Measurements from ENCODE around the gene TNIK.

Gene TNIK

DNA sequence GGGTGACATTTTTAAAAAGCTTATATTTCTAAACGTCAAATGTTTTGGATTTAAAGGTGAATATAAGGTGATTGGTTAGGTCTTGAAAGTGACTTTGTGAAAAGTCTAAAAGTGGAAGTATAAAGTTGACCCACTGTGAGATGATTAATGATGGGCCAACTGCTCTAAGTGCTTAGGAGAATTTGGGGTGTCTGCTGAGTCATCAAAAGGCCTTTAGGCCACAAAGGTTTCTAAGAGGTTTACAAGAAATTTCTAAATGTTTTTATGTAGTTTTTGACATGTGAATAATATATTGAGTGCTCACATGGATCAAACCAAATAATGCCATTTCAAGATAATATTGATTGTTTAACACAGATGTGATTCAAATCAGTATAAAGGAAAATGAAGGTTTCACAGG lies 394.5 kb downstream of the TNIK start:
- Histone ChIP-seq H3K4me3 (no peak overlapping the region), H3K27ac (no peak overlapping the region)
- TF ChIP-seq CTCF (IDR thresholded peaks at IDR 0.05), result no peak
- no peak for DNase-seq (ENCODE audit: low spot score)

DNA sequence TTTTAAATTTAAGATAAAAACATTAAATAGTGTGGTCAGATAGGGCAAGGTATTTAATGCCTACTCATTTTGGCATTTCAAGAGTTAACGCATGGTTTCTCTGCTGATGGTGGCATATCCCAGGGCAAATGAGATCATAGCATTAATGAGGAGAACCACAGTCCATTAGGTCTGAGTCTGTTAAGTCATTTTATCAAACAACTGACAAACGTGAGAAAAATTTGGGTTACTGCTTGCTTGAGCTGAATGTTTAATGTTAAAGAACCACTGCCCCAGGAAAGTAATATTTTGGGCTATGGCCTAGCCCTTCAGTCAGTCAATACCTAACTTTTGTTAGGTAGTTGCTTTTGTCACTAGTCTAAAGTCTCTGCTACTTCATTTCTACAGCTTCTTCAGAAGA lies 395.7 kb downstream of the TNIK start:
- no peak for DNase-seq (ENCODE audit: low spot score)
- TF ChIP-seq CTCF (IDR thresholded peaks at IDR 0.05), result no peak

GRCh38 chr3:171061749-171062148 lies 398.5 kb downstream of the TNIK start:
- TF ChIP-seq CTCF (IDR thresholded peaks at IDR 0.05), result no peak
- no peak overlapping the region for H3K27ac ChIP-seq
- no peak for DNase-seq (ENCODE audit: low spot score)
- no peak overlapping the region for H3K4me3 ChIP-seq

More for the DNA sequence above, 395.7 kb downstream of the TNIK start:
- no peak overlapping the region for H3K4me3 ChIP-seq
- no peak overlapping the region for H3K27ac ChIP-seq

DNA sequence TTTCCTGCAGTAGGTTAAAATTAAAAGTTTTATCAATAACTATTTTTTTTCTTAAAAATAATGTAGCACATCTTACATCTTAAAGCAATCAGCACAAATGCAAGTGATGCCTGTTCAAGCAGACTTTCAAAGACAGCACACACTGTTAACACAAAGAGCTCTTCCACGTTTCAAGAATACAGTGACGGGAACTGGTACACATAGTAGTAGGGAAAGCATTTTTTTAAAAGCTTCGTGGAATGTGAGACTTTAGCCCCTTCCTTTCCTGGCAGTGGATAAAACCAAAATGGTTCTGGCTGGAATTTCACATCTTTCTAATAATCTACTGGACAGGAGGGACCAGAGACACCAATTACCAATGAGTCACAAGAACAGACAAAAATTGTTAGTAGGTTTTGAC lies 400.2 kb downstream of the TNIK start:
- Histone ChIP-seq H3K27ac (no peak overlapping the region), H3K4me3 (no peak overlapping the region)
- no peak for DNase-seq (ENCODE audit: low spot score)
- no peak for TF ChIP-seq CTCF (IDR thresholded peaks at IDR 0.05)

DNA sequence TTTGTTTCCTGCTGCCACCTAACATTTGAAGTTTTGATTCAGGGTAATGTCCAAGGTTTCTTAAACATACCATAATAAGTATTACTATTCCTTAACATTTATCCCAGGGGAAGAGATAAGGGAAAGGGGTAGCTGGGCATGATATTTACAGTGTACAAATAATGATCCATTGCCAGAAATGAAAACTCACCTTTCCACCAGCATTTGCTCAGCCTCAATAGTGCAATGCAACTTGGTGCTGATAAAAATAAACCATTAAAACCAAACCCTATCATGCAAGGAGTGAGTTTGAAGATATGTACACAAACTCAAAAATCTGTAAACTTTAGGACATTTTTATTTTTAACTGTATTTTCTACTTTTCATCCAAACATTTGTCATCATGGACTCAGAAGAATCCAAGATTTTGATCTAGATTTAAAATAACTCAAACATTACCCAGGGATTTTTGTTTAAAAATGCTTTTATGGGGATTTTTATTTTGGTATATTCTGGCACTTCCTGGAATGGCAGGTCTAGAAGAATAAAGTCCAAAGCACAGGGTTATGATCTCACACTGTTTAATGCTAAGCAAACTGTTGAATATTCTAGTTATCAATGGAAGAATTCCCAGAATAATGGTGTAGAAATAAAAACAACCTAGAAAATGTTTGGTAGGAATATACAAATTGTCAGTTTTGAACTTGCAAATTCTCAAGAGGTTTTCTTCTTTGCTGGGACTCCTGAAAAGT lies 401.2 kb downstream of the TNIK start:
- Histone ChIP-seq H3K4me3 (no peak overlapping the region), H3K27ac (no peak overlapping the region)
- DNase-seq (ENCODE audit: low spot score), result no peak
- TF ChIP-seq CTCF (IDR thresholded peaks at IDR 0.05), result no peak

- H3K27ac ChIP-seq, result no peak overlapping the region
- no peak for DNase-seq (ENCODE audit: low spot score)
- TF ChIP-seq CTCF (IDR thresholded peaks at IDR 0.05), result no peak
Measured at GRCh38 chr3:171058058-171058457, 402.1 kb downstream of the TNIK start.

GRCh38 chr3:171057072-171057471 lies 403.1 kb downstream of the TNIK start:
- TF ChIP-seq CTCF (IDR thresholded peaks at IDR 0.05), result no peak
- H3K27ac ChIP-seq, result no peak overlapping the region
- H3K4me3 ChIP-seq, result no peak overlapping the region
- DNase-seq (ENCODE audit: low spot score), result no peak

More at GRCh38 chr3:171058058-171058457, 402.1 kb downstream of the TNIK start:
- H3K4me3 ChIP-seq, result no peak overlapping the region

All from coronary artery (tissue), 2 donors.